GM18907 (cell line): ENCODE measurements around the gene BACH2.
"Not testable (repeated sequence)": the region's sequence is repeated elsewhere in the genome, so short reads cannot be mapped to it uniquely, and the experiment has no call there.

Experiments
- ATAC-seq: cut with Tn5 transposase; IDR thresholded peaks from one replicate; pipeline ENCODE4 v1.9.1; 2021; ENCODE audit warnings: mild to moderate bottlenecking, moderate library complexity; ENCODE audit not compliant: unreplicated experiment

BACH2 gene

DNA sequence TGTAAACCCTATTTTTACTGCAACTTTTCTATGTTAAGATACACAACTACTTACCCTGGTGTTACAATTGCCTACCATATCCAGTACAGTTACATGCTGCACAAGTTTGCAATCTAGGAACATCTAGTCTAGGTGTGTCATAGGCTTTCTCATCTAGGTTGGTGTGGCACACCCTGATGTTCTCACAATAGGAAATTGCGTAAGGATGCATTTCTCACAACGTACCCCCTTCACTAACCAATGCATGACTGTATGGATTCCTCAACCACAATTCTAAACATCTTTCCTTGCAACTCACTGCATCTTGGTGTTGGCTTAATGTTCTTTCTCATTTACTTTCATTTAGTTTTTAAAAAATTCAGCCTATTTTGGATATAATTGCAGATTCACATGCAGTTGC lies 370.8 kb downstream of the BACH2 start:
- no peak for ATAC-seq

DNA sequence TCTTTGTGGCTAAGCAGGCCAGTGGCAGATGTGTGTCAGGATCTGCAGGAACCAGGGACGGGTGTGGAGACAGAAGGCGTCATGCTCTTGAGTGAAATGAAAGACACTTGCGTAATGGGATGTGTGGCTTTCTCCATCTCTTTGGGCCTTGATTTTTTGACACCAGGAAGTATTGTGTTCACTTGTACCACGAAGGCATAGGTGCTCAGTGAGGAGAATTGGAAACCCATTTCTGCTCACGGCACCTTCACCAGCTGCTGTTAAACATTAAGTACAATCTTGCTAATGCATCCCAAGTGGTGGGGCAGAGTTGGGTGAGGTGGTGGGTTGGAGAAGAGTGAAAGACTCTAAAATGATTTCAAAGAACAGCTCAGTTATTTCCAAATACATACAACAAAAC lies 372.4 kb downstream of the BACH2 start:
- no peak for ATAC-seq

DNA sequence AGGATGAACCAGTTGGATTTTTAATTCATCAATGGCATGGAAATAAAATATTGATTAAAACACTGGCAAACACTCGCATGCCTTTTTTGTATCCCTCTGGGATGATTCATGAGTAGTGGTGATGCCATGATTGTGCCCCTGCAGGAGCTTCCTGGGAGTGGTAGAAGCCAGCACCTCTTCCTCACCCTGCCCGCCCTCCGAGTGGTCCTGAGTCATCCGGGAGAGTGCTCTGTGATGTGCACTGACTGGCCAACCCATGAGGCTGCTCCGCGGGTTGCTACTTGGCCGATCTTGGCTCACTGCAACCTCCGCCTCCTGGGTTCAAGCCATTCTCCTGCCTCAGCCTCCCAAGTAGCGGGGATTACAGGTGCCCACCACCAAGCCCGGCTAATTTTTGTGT lies 375.0 kb downstream of the BACH2 start:
- ATAC-seq = no peak

DNA sequence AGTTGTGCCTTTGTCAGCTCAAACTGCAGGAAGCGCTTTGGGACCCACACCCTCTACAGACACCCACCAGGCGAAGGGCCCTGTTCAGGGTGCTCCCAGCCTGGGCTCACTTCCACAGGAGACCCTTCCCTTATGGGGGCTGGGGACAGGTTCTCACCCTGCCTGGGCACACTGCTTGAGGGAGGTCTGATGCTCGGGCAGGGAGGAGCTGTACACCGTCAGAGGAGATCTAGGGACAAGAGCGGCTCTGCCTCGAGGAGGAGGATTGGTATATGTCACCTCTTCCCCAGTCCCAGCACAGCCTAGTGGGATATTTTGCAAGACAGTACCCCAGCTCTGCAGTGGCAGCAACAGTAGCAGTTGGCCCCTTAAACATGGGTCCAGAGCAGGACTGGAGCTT lies 375.4 kb downstream of the BACH2 start:
- no peak for ATAC-seq

DNA sequence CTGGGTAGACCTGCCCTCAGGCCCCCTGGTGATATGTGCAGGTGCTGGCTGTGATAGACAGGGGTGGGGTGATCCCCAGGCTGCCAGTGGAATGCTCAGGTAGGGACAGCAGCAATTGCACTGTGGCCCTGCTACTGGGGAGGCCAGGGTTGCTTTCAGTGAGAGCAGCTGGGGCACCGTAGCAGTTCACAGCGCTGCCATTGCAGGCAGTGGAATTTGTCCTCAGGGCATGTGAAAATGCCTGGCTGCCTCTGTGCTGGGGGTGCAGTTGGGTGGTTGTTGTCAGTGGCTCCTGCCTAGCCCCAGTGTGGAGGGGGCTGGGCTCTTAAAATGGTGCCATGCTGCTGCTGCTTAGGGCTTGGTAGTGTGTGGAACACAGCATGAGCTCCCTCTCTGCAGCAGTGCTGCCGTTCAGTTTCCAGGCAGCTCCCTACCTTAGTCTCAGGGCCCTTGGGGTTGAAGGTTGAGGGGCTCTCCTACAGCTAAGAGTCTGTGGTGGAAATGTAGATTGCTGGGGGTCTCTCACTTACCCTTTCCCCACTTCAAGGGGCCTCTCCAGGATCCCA lies 378.8 kb downstream of the BACH2 start:
- no peak for ATAC-seq

DNA sequence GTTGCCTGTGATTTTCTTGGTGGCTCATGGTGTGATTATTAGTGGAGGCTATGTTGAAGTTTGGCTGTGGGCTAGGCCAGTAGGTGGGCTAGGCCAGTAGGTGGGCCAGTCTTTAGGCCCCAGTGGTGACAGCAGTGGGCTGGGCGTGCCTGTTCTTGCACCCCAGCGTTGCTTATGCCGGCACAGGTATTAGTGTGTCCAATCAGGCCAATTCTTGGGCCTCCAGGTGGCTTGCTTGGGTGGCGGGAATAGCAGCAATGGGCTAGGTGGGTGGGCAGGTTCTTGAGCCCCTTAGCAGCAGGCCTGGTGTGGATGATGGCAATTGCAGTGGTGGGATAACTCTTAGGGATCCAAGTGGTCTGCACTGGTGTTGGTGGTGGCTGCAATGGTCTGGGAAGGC lies 379.4 kb downstream of the BACH2 start:
- no peak for ATAC-seq

DNA sequence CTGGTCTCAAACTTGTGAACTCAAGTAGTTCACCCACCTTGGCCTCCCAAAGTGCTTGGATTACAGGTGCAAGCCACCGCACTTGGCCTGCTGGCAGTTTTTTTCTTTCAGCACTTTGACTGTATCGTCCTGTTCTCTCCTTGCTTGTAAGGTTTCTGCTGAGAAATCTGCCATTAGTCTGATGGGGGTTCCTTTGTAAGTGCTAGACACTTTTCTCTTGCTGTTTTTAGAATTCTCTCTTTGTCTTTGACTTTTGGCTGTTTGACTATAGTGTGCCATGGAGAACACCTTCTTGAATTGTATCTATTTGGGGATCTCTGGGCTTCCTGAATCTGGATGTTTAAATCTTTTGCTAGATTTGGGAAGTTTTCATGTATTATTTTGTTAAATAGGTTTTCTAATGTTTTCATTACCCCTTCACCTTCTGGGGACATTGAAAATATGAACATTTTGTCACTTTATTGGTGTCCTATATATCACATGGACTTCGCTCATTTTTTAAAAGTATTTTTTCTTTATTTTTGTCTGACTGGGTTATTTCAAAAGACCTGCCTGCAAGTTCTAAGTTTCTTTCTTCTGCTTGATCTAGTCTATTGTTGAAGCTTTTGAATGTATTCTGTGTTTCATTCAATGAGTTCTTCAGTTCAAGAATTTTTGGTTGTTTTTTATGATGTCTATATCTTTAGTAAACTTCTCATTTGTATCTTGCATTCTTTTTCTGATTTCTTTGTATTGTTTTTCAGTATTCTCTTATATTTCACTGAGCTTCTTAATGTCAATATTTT lies 380.3 kb downstream of the BACH2 start:
- ATAC-seq = no peak

DNA sequence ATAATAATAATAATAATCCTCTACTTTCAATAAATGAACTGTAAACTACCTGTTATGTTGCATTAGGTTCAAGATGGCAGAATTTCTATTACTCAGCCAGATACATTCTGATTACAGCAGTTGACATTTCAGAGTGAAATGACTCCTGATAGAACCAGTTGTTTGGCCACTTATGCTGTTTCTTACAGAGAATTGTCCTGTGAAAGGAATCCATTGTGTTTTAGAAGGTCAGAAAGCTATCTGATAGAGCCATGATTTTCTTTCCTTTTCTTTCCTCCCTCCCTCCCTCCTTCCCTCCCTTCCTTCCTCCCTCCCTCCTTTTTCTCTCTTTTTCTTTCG lies 385.8 kb downstream of the BACH2 start:
- no peak for ATAC-seq

DNA sequence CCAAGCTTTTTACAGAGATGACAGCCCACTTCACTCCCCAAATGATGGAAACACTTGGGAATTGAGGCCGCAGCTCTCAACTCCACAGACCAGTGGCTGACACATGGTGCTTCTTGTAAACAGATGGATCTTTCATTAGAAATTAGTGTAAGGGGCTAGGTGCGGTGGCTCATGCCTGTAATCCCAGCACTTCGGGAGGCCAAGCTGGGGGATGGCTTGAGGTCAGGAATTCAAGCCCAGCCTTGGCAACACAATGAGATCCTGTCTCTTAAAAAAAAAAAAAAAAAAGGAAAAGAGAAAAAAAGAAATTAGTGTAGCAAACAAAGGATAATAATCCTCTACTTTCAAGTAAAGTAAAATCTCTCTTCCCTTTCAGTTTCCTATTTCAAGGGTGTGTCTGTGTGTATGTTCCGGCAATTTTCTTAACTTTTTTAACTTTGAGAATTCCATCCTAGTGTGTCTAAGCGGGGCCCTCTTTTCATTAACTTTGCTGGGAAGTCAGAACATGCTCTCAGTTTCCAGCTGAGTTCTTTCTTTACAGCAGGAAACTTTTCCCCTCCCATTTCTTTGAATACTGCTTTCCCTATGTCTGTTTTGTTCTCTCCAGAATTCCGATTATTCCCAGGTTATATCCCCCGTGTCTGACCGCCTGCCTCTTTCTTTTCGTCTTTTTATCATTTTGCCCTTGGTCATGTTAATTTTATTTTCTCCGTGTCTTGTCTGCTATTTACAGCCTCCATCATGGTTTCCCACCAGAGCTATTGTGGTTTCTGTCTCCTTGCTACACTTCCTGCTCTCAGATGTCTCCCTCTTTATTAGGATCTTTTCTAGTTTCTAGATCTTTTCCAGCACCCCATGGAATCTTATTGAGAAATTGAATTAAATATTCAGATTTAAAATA lies 386.4 kb downstream of the BACH2 start:
- not testable (repeated sequence) for ATAC-seq

DNA sequence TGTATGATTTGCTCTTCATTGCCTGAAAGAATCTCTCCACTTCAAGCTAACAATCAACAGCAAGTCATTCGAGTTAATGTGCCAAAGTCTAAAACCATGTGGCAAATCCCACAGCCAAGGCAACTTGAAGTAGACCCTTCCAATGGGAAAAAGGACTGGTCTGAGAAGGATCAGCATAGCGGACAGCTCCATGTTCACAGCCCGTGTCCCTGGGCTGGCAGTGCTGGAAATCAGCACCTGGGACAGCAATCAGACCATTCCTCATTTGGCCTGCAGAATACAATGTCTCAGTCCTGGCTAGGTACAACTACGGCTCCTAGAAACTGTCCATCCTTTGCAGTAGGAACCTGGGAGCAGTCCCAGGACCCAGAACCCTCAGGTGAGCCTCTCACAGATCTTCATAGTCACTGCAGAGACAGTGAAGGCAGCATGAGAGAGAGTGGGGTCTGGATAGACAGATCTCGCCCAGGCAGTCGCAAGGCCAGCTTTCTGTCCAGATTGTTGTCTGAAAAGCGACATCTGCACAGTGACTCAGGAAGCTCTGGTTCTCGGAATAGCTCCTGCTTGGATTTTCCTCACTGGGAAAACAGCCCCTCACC lies 401.3 kb downstream of the BACH2 start:
- ATAC-seq = no peak

DNA sequence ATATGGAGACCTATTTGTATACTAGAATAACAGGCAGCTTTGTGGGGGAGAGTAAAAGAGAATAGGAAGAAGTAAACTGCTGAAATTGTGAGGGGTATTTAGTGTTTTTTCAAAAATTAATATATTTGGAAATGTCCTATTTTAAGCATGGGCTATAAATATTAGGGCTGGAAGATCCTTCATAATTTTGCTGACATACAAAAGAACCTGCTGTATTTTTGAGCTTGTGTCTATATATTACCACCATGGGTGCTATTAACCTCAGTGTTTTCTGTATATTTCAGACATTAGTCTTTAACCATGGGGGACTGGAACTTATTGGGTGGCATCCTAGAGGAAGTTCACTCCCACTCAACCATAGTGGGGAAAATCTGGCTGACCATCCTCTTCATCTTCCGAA lies 402.5 kb downstream of the BACH2 start, which contains the start of gene GJA10:
TSS of gene GJA10 (plus strand) at position 301 of the 400 bp plus-strand sequence. CDS start at position 301, 0 bp downstream.
- no peak for ATAC-seq

DNA sequence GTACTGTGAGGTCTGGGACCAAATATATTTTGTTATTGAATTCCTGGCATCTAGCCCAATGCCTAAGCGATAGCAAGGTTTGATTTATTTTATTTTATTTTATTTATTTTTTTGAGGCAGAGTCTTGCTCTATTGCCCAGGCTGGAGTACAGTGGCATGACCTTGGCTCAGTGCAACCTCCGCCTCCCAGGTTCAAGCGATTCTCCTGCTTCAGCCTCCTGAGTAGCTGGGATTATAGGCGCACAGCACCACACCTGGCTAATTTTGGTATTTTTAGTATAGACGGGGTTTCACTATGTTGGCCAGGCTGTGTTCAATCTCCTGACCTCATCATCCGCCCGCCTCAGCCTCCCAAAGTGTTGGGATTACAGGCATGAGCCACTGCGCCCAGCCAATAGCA lies 404.1 kb downstream of the BACH2 start:
- not testable (repeated sequence) for ATAC-seq

DNA sequence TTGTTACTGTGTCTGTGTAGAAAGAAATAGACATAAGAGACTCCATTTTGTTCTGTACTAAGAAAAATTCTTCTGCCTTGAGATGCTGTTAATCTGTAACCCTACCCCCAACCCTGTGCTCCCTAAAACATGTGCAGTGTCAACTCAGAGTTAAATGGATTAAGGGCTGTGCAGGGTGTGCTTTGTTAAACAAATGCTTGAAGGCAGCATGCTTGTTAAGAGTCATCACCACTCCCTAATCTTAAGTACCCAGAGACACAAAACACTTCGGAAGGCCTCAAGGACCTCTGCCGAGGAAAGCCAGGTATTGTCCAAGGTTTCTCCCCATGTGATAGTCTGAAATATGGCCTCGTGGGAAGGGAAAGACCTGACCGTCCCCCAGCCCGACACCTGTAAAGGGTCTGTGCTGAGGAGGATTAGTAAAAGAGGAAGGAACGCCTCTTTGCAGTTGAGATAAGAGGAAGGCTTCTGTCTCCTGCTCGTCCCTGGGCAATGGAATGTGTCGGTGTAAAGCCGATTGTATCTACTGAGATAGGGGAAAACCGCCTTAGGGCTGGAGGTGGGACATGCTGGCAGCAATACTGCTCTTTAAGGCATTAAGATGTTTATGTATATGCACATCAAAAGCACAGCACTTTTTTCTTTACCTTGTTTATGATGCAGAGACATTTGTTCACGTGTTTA lies 405.7 kb downstream of the BACH2 start:
- ATAC-seq = not testable (repeated sequence)

DNA sequence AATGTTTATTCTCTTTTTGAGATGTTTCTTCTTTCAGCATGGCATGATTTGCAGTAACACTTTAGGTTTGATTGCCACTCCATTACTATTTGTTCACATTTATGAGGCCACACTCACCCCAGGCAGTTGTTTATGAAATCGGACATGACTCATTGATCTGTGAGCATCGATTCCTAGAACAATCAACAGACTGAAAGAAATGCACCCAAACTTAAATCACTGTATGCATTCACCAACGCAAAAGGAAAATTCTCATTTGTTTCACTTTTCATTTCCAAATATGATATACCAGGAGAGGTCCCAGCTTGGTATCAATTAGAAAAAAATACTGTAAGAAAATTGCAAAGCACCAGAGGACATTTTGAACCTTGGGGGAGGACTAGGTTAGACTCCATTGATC lies 407.8 kb downstream of the BACH2 start:
- no peak for ATAC-seq

DNA sequence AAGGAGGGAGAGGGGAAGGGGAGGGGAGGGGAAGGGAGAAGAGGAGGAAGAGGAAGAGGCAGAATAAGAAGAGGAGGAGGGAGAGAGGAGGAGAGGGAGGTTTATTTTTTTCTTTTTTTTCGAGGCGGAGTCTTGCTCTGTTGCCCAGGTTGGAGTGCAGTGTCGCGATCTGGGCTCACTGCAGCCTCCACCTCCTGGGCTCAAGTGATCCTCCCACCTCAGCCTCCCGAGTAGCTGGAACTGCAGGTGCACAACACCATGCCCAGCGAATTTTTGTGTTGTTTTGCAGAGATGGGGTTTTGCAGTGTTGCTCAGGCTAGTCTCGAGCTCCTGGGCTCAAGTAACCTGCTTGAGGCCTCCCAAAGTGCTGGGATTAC lies 408.5 kb downstream of the BACH2 start:
- no peak for ATAC-seq

DNA sequence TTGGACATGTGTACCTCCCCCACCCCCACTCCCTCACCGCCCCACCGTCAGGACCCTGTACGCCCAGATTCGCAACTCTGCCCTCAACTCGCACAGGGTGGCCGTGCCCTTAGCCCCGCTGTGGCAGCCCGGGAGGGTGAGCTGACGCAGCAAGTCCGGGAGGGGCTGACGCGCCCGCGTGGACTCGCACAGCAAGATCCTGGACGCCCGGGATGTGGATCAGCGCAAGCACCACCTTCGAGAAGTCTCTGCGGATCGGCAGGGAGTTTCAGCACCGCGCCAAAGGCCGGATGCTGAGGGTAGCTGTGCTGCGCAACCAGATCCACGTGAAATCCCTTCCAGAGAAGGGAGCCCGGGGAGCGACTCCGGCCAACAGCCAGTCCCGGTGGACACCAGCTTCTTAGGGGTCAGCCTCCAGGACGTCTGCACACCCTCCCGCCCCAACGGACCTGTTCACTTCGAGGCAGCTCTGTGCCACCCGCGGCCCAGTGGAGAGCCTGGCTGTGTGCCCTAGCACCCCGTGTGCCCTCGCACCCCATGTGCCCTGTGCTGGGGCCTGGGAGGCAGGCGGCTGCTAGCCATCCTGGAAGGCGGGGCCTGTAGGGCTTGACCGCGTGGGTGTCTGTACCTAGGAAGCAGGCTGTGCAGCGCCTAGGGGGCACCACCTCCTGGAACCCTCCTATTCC lies 409.0 kb downstream of the BACH2 start:
- no peak for ATAC-seq

DNA sequence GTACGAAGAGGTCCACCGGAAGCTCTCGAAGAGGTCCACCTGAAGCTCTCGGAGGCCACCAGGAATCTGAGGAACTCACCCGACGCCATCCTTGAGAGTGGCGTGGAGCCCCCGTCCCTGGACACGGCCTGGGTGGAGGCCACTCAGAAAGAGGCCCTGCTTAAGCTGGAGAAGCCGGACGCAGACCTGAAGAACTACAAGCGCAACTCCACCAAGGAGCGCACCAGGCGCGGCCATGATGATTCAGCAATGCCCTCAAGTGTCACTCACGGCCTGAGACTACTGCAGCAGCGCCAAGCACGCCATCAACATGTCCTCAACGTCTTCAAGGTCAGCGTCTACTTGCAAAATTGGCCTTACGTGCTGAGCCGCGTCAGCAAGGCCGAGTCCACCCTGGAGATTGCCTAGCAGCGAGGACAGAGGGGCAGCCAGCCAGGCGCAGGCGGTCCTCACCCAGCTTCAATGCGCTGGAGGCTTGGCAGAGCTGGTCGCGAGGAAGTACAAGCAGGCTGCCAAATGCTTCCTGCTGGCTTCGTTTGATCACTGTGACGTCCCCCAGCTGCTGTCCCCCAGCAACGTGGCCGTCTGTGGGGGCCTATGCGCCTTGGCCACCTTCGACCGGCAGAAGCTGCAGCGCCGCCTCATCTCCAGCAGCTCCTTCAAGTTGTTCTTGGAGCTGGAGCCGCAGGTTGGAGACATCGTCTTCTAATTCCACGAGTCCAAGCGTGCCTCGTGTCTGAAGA lies 410.1 kb downstream of the BACH2 start:
- no peak for ATAC-seq
